ENCODE measurements around the gene PREX1.

- no peak for TF ChIP-seq TAF1 (IDR thresholded peaks at IDR 0.05; ENCODE audit: borderline replicate concordance, low read depth, low read length)
- no peak for TF ChIP-seq YY1 (IDR thresholded peaks at IDR 0.05; ENCODE audit: low read depth)
- TF ChIP-seq CTCF (IDR thresholded peaks at IDR 0.05), result no peak
- TF ChIP-seq EZH2phosphoT487 (IDR thresholded peaks at IDR 0.05; ENCODE audit: borderline replicate concordance, low read depth), result no peak
- no peak for TF ChIP-seq MXI1 (IDR thresholded peaks at IDR 0.05; ENCODE audit: low read depth, low read length)
- no peak for TF ChIP-seq GABPA (IDR thresholded peaks at IDR 0.05; ENCODE audit: low read depth)
- no peak for TF ChIP-seq REST (IDR thresholded peaks at IDR 0.05; ENCODE audit: low read depth, low read length)
- no peak for TF ChIP-seq JUND (IDR thresholded peaks at IDR 0.05)
- TF ChIP-seq TCF12 (IDR thresholded peaks at IDR 0.05), result no peak
- no peak for TF ChIP-seq CHD2 (IDR thresholded peaks at IDR 0.05; ENCODE audit: low read length, partially characterized antibody)
- no peak for TF ChIP-seq RAD21 (IDR thresholded peaks at IDR 0.05; ENCODE audit: low read length)
These were observed 235.5 kb downstream of the PREX1 start for GRCh38 chr20:48592107-48592940.
